HepG2 (cell line): ENCODE measurements around the gene CAMSAP2. TPM values are rescaled to one million over a fixed set of nuclear protein-coding genes. Genes with fewer than 3 reads are reported as not detected.

Experiments
- ATAC-seq: fragments of 200-7000 bp; cut with Tn5 transposase; 3 replicates; pipeline ENCODE4 v1.9.1; 2020; ENCODE audit warnings: mild to moderate bottlenecking, moderate library complexity
- BruUV-seq: library from RNA; stranded (reverse); fragments of 400-500 nt; replicated peaks from 2 replicates; lab custom pipeline; 2021; lab: Mats Ljungman, UMichigan
- CTCF ChIA-PET: fragments of 300-600 bp; formaldehyde crosslinking; extraction: SDS; loops from one replicate; lab custom pipeline; 2021; ENCODE audit warnings: low total read pairs, inconsistent platforms, low intra/inter-chr PET ratio; lab: Yijun Ruan, JAX
- POLR2A ChIA-PET: fragments of 350-600 bp; sonication (Branson Sonifier 250); formaldehyde crosslinking; loops from one replicate; lab custom pipeline; 2020; ENCODE audit warnings: antibody characterized with exemption, inconsistent platforms; lab: Yijun Ruan, JAX
- DNase-seq: peaks from one replicate; pipeline ENCODE4 v3.0.0-alpha.2; 2015; ENCODE audit warnings: low spot score
- FAIRE-seq: peaks from 3 replicates; lab custom pipeline; 2011; peaks lifted over from hg19 to GRCh38; lab: Jason Lieb, UNC
- H2AFZ ChIP-seq: one replicate; pipeline ENCODE4 v1.6.1; 2011; ENCODE audit warnings: low read length, inconsistent platforms
- H3K27ac ChIP-seq: fragments of 300-600 bp; 3 replicates; pipeline ENCODE4 v1.8.0; 2011; ENCODE audit warnings: mixed run types, mild to moderate bottlenecking, mixed read lengths, low read length, inconsistent platforms; ENCODE audit not compliant: insufficient read depth; ENCODE audit errors: extremely low read length
- H3K27me3 ChIP-seq, 2 experiments: fragments of 200-600 bp in 1 of 2; 2 replicates in 1 of 2; 3 replicates in 1 of 2; pipeline versions ENCODE4 v1.6.0 to v1.8.0; 2011; ENCODE audit warnings: low read length in 2 of 2, mild to moderate bottlenecking in 2 of 2, moderate library complexity in 2 of 2, inconsistent platforms in 1 of 2; ENCODE audit not compliant: insufficient read depth in 2 of 2, control insufficient read depth in 1 of 2
- H3K36me3 ChIP-seq, 2 experiments: fragments of 200-600 bp in 1 of 2; replicated peaks in 1 of 2; 2 replicates in 1 of 2; 3 replicates in 1 of 2; pipeline versions ENCODE4 v1.5.1 to v1.8.0; 2011; ENCODE audit warnings: low read length in 2 of 2, inconsistent platforms in 1 of 2; ENCODE audit not compliant: insufficient read depth in 2 of 2, control insufficient read depth in 1 of 2
- H3K4me1 ChIP-seq: 2 replicates; pipeline ENCODE4 v1.5.1; 2012; ENCODE audit warnings: low read length, inconsistent platforms; ENCODE audit not compliant: insufficient read depth
- H3K4me2 ChIP-seq: 2 replicates; pipeline ENCODE4 v1.6.0; 2011; ENCODE audit warnings: low read depth, low read length, inconsistent platforms
- H3K4me3 ChIP-seq, 3 experiments: fragments of 200-600 bp in 1 of 3; sonication (generic), shearing (Covaris generic) in 1 of 3; replicated peaks in 1 of 3; 2 replicates each; pipeline ENCODE4 v1.5.1; 2011 to 2016; ENCODE audit warnings: low read length in 3 of 3, inconsistent platforms in 2 of 3, low read depth in 2 of 3, mild to moderate bottlenecking in 2 of 3, control low read depth in 1 of 3, mixed read lengths in 1 of 3; ENCODE audit not compliant: insufficient read depth in 1 of 3
- H3K79me2 ChIP-seq: one replicate; pipeline ENCODE4 v1.6.1; 2011; ENCODE audit warnings: low read length, inconsistent platforms; ENCODE audit not compliant: insufficient read depth
- H3K9ac ChIP-seq: 2 replicates; pipeline ENCODE4 v1.6.0; 2011; ENCODE audit warnings: mild to moderate bottlenecking, low read depth, low read length, inconsistent platforms; ENCODE audit not compliant: insufficient read depth
- H3K9me3 ChIP-seq: 2 replicates; pipeline ENCODE4 v1.5.1; 2012; ENCODE audit warnings: mild to moderate bottlenecking, low read length
- H4K20me1 ChIP-seq: 2 replicates; pipeline ENCODE4 v1.6.0; 2011; ENCODE audit warnings: inconsistent platforms, mild to moderate bottlenecking, low read length, moderate library complexity; ENCODE audit not compliant: insufficient read depth
- ATF7 ChIP-seq, 2 experiments: fragments of 450-650 bp in 1 of 2; sonication (generic) in 1 of 2; formaldehyde crosslinking in 1 of 2; IDR thresholded peaks; 2 replicates each; pipeline versions ENCODE4 v1.4.0 to v1.6.1; 2016 to 2020; ENCODE audit warnings: antibody characterized with exemption in 1 of 2, mild to moderate bottlenecking in 1 of 2, missing genetic modification reagents in 1 of 2
- BATF2 ChIP-seq: sonication (generic); formaldehyde crosslinking; IDR thresholded peaks from 2 replicates; pipeline ENCODE4 v1.8.0; 2022; ENCODE audit warnings: mild to moderate bottlenecking, missing genetic modification reagents, moderate library complexity
- DPF2 ChIP-seq: sonication (generic); formaldehyde crosslinking; IDR thresholded peaks from 2 replicates; pipeline ENCODE4 v1.4.0; 2020; ENCODE audit warnings: mild to moderate bottlenecking, low read depth, missing genetic modification reagents, borderline replicate concordance
- EHMT2 ChIP-seq: fragments of 200-600 bp; sonication (generic); IDR thresholded peaks from 2 replicates; pipeline ENCODE4 v1.7.0; 2017; ENCODE audit warnings: antibody characterized with exemption, low read depth, low read length, borderline replicate concordance
- FOXJ3 ChIP-seq: sonication (generic); formaldehyde crosslinking; IDR thresholded peaks from 2 replicates; pipeline ENCODE4 v1.4.0; 2020; ENCODE audit warnings: missing genetic modification reagents, mild to moderate bottlenecking, borderline replicate concordance
- MAFG ChIP-seq: sonication (generic); formaldehyde crosslinking; IDR thresholded peaks from 2 replicates; pipeline ENCODE4 v1.5.1; 2020; ENCODE audit warnings: mild to moderate bottlenecking, missing genetic modification reagents
- MEIS1 ChIP-seq: sonication (generic); formaldehyde crosslinking; IDR thresholded peaks from 2 replicates; pipeline ENCODE4 v1.9.0; 2021; ENCODE audit warnings: mild to moderate bottlenecking, missing genetic modification reagents, moderate library complexity, borderline replicate concordance
- SMC3 ChIP-seq: IDR thresholded peaks from 2 replicates; pipeline ENCODE4 v1.6.1; 2011; ENCODE audit warnings: low read length, improper control_type of control experiment
- ZBTB7A ChIP-seq: sonication (generic); formaldehyde crosslinking; IDR thresholded peaks from 2 replicates; pipeline ENCODE4 v1.8.0; 2022; ENCODE audit warnings: mild to moderate bottlenecking, missing genetic modification reagents
- ZKSCAN8 ChIP-seq: IDR thresholded peaks from 2 replicates; pipeline ENCODE4 v1.6.1; 2016; ENCODE audit warnings: borderline replicate concordance, missing genetic modification reagents, missing compliant biosample characterization
- ZNF20 ChIP-seq: sonication (generic); formaldehyde crosslinking; IDR thresholded peaks from 2 replicates; pipeline ENCODE4 v1.4.0; 2020; ENCODE audit warnings: mild to moderate bottlenecking, moderate library complexity, missing genetic modification reagents
- ZNF326 ChIP-seq: sonication (generic); formaldehyde crosslinking; IDR thresholded peaks from 2 replicates; pipeline ENCODE4 v1.4.0; 2020; ENCODE audit warnings: missing genetic modification reagents, borderline replicate concordance
- ZNF562 ChIP-seq: sonication (generic); formaldehyde crosslinking; IDR thresholded peaks from 2 replicates; pipeline ENCODE4 v1.8.0; 2022; ENCODE audit warnings: missing genetic modification reagents, borderline replicate concordance
- ZNF639 ChIP-seq: conservative IDR thresholded peaks from 2 replicates; pipeline ENCODE4 v1.6.1; 2018; ENCODE audit warnings: missing genetic modification reagents
- ZSCAN29 ChIP-seq: sonication (generic); formaldehyde crosslinking; conservative IDR thresholded peaks from 2 replicates; pipeline ENCODE4 v1.4.0; 2020; ENCODE audit warnings: mild to moderate bottlenecking, missing genetic modification reagents
- WGBS: methylation state at CpG from one replicate; pipeline ENCODE4 v1.1.6; 2017; ENCODE audit warnings: low lambda C conversion rate; 5-methylcytosine and 5-hydroxymethylcytosine counted together
- in situ Hi-C: cut with HindIII; loops from 2 replicates; pipeline ENCODE4 v1.10.0; 2017; ENCODE audit warnings: low pct_unique_long_range_greater_than_20kb; ENCODE audit not compliant: extremely low pct_ligation_motif_present
- intact Hi-C: fragments of 100-400 bp; cut with micrococcal nuclease; formaldehyde crosslinking; loops from one replicate; pipeline ENCODE4 v1.10.0; 2022; ENCODE audit not compliant: unreplicated experiment
- polyA plus RNA-seq, 8 experiments: library from polyadenylated mRNA; depleted of rRNA in 3 of 8; stranded (reverse) in 7 of 8; unstranded in 1 of 8; fragments of >200 nt; fragmentation: Illumina TruSeq in 4 of 8; extraction: Trizol in 4 of 8; gene quantifications; 2 replicates each; pipeline versions ENCODE4 v1.2.1 to v1.2.3, GENCODE V29; 2011 to 2016; ENCODE audit warnings: low read depth in 4 of 8, missing spikeins in 1 of 8, mixed read lengths in 1 of 8; ENCODE audit not compliant: insufficient read depth in 1 of 8
- total RNA-seq, 5 experiments: library from RNA; depleted of rRNA; stranded (reverse); fragments of >200 nt; fragmentation: Illumina TruSeq; extraction: Trizol; gene quantifications; 2 replicates each; pipeline ENCODE4 v1.2.3, GENCODE V29; 2016; ENCODE audit warnings: low read depth in 1 of 5
- TF ChIP-seq, protein P1 (sequence below): sonication (generic); formaldehyde crosslinking; IDR thresholded peaks from 2 replicates; pipeline ENCODE4 v1.4.0; 2020; ENCODE audit warnings: missing genetic modification reagents, borderline replicate concordance
- TF ChIP-seq, protein P2 (sequence below): sonication (generic); formaldehyde crosslinking; IDR thresholded peaks from 2 replicates; pipeline ENCODE4 v1.8.1; 2022; ENCODE audit warnings: mild to moderate bottlenecking, missing genetic modification reagents

Gene CAMSAP2
- total and polyA plus RNA-seq, 2 of the 13 experiments (the other 11 are each of a cell fraction or from before 2014, with no cell fraction given): 3.4 to 8.2 TPM

GRCh38 chr1:200861937-200862647 is 123.4 kb downstream of the CAMSAP2 start:
- H3K4me3 ChIP-seq: no peak overlapping the region
- H3K4me1 ChIP-seq: no peaks in the 10 kb centered on the region
- H3K27me3 ChIP-seq: no peaks in the 10 kb centered on the region
- no peaks in the 10 kb centered on the region for H3K36me3 ChIP-seq
- H3K79me2 ChIP-seq: no peaks in the 10 kb centered on the region
- DNase-seq (no peak), FAIRE-seq (no peak), ATAC-seq (no peak)
- no peak overlapping the region for H3K9ac ChIP-seq
- TF ChIP-seq ZBTB7A: no peak
- TF ChIP-seq, protein P1, sequence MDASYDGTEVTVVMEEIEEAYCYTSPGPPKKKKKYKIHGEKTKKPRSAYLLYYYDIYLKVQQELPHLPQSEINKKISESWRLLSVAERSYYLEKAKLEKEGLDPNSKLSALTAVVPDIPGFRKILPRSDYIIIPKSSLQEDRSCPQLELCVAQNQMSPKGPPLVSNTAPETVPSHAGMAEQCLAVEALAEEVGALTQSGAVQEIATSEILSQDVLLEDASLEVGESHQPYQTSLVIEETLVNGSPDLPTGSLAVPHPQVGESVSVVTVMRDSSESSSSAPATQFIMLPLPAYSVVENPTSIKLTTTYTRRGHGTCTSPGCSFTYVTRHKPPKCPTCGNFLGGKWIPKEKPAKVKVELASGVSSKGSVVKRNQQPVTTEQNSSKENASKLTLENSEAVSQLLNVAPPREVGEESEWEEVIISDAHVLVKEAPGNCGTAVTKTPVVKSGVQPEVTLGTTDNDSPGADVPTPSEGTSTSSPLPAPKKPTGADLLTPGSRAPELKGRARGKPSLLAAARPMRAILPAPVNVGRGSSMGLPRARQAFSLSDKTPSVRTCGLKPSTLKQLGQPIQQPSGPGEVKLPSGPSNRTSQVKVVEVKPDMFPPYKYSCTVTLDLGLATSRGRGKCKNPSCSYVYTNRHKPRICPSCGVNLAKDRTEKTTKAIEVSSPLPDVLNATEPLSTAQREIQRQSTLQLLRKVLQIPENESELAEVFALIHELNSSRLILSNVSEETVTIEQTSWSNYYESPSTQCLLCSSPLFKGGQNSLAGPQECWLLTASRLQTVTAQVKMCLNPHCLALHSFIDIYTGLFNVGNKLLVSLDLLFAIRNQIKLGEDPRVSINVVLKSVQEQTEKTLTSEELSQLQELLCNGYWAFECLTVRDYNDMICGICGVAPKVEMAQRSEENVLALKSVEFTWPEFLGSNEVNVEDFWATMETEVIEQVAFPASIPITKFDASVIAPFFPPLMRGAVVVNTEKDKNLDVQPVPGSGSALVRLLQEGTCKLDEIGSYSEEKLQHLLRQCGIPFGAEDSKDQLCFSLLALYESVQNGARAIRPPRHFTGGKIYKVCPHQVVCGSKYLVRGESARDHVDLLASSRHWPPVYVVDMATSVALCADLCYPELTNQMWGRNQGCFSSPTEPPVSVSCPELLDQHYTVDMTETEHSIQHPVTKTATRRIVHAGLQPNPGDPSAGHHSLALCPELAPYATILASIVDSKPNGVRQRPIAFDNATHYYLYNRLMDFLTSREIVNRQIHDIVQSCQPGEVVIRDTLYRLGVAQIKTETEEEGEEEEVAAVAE (CRISPR knock-in tag): no peak
- TF ChIP-seq EHMT2: no peak
- no peak for TF ChIP-seq ZNF326 (CRISPR knock-in tag)
- TF ChIP-seq MEIS1 (CRISPR knock-in tag): no peak
- no peak for TF ChIP-seq FOXJ3 (CRISPR knock-in tag)
- TF ChIP-seq, protein P2, sequence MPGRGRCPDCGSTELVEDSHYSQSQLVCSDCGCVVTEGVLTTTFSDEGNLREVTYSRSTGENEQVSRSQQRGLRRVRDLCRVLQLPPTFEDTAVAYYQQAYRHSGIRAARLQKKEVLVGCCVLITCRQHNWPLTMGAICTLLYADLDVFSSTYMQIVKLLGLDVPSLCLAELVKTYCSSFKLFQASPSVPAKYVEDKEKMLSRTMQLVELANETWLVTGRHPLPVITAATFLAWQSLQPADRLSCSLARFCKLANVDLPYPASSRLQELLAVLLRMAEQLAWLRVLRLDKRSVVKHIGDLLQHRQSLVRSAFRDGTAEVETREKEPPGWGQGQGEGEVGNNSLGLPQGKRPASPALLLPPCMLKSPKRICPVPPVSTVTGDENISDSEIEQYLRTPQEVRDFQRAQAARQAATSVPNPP (CRISPR knock-in tag): no peak
- TF ChIP-seq DPF2: no peak
- no peak for TF ChIP-seq SMC3
- TF ChIP-seq ZSCAN29: no peak
- TF ChIP-seq ZNF20 (CRISPR knock-in tag): no peak
- no peak for TF ChIP-seq ZKSCAN8 (CRISPR knock-in tag)
- TF ChIP-seq BATF2 (CRISPR knock-in tag): no peak
- TF ChIP-seq ZNF562 (CRISPR knock-in tag): no peak
- no peak for TF ChIP-seq ZNF639
- TF ChIP-seq MAFG: no peak
- TF ChIP-seq ATF7 (IDR thresholded peaks at IDR 0.05): no peak
- no peak for TF ChIP-seq ATF7 (CRISPR knock-in tag; IDR thresholded peaks at IDR 0.05)
- H2AFZ ChIP-seq: no peak overlapping the region
- no TSS peak for BruUV-seq
- no peak overlapping the region for H3K27ac ChIP-seq
- H3K4me2 ChIP-seq: no peak overlapping the region
- 95% methylated on average over 2 of the region's 2 CpGs for WGBS
- in situ Hi-C loops: no loop called here
- intact Hi-C loops: no loop called here
- ChIA-PET CTCF (no interaction called here), POLR2A (no interaction called here)
- no peaks in the 10 kb centered on the region for H3K9me3 ChIP-seq
- H4K20me1 ChIP-seq: no peaks in the 10 kb centered on the region
